ENCODE measurements around the gene EBP.
A peak's percentile ranks its signal among the peaks of the same experiment; 100 is the strongest.

EBP gene

GRCh38 chrX:48521353-48522243 is at the start of gene EBP:
Gene EBP (plus strand): TSS chrX:48521808. CDS start chrX:48523772, 1,964 bp downstream.
- DNase-seq: peak; percentile 83

- DNase-seq: peak; percentile 61
These were observed 49.4 kb upstream of the EBP start for GRCh38 chrX:48472225-48472624.

GRCh38 chrX:48472851-48473703 is 48.5 kb upstream of the EBP start:
- DNase-seq: peak; percentile 8

GRCh38 chrX:48473704-48473990 is 48.0 kb upstream of the EBP start:
- no peak for DNase-seq

GRCh38 chrX:48474127-48474526 is 47.5 kb upstream of the EBP start:
- no peak for DNase-seq

- DNase-seq: no peak
These were observed 47.0 kb upstream of the EBP start for GRCh38 chrX:48474581-48474980.

- DNase-seq: no peak
These were observed 46.3 kb upstream of the EBP start for GRCh38 chrX:48475296-48475695.

GRCh38 chrX:48475774-48476577 is 45.6 kb upstream of the EBP start, which contains the start of gene FTSJ1:
Gene FTSJ1 (plus strand): TSS chrX:48476199. CDS start chrX:48478048, 1,849 bp downstream.
- peak; percentile 83 for DNase-seq

GRCh38 chrX:48476919-48477318 is 44.7 kb upstream of the EBP start:
- no peak for DNase-seq

GRCh38 chrX:48477960-48478755 is 43.5 kb upstream of the EBP start:
- DNase-seq: no peak

GRCh38 chrX:48478806-48479205 is 42.8 kb upstream of the EBP start:
- no peak for DNase-seq

- no peak for DNase-seq
These were observed 41.5 kb upstream of the EBP start for GRCh38 chrX:48480142-48480541.

- no peak for DNase-seq
These were observed 41.0 kb upstream of the EBP start for GRCh38 chrX:48480583-48480982.

GRCh38 chrX:48482526-48482925 is 39.1 kb upstream of the EBP start:
- no peak for DNase-seq

- DNase-seq: no peak
These were observed 34.2 kb upstream of the EBP start for GRCh38 chrX:48487362-48487798.

- no peak for DNase-seq
These were observed 33.6 kb upstream of the EBP start for GRCh38 chrX:48488034-48488433.

GRCh38 chrX:48489296-48489695 is 32.3 kb upstream of the EBP start:
- no peak for DNase-seq

GRCh38 chrX:48489892-48490291 is 31.7 kb upstream of the EBP start:
- no peak for DNase-seq

GRCh38 chrX:48490661-48491060 is 30.9 kb upstream of the EBP start:
- DNase-seq: no peak

GRCh38 chrX:48491809-48492208 is 29.8 kb upstream of the EBP start:
- DNase-seq: no peak

GRCh38 chrX:48492293-48492910 is 29.2 kb upstream of the EBP start:
- DNase-seq: no peak

- no peak for DNase-seq
These were observed 27.7 kb upstream of the EBP start for GRCh38 chrX:48493890-48494364.
